H1 (cell line): ENCODE results near the gene KCNJ16. TPM values are rescaled to one million over a fixed set of nuclear protein-coding genes. Genes with fewer than 3 reads are reported as not detected.

Experiments
- CTCF ChIA-PET: fragments of 300-600 bp; sonication (Branson Sonifier 250); formaldehyde crosslinking; loops from one replicate; lab custom pipeline; 2021; ENCODE audit not compliant: partially characterized antibody; lab: Charles Lee
- POLR2A ChIA-PET: fragments of 300-600 bp; sonication (Branson Sonifier 250); formaldehyde crosslinking; loops from one replicate; lab custom pipeline; 2021; ENCODE audit warnings: inconsistent platforms; ENCODE audit not compliant: partially characterized antibody; lab: Charles Lee
- DNase-seq, 2 experiments: peaks; one replicate each; pipeline versions ENCODE4 v3.0.0 to v3.0.0-alpha.2; 2010 to 2022; ENCODE audit warnings: low spot score in 2 of 2, low read depth in 1 of 2, mixed read lengths in 1 of 2
- FAIRE-seq: peaks from 2 replicates; lab custom pipeline; 2011; peaks lifted over from hg19 to GRCh38; lab: Jason Lieb, UNC
- H2AFZ ChIP-seq: 2 replicates; pipeline ENCODE4 v1.8.1; 2012; ENCODE audit warnings: low read length, inconsistent platforms
- H2AK5ac ChIP-seq: 2 replicates; pipeline ENCODE4 v1.6.1; 2013; ENCODE audit warnings: low read depth, low read length
- H2BK120ac ChIP-seq: replicated peaks from 2 replicates; pipeline ENCODE3; 2013; ENCODE audit warnings: low read depth, low read length, inconsistent platforms
- H2BK12ac ChIP-seq: 2 replicates; pipeline ENCODE4 v1.6.1; 2013; ENCODE audit warnings: low read depth, low read length
- H2BK15ac ChIP-seq: 2 replicates; pipeline ENCODE4 v1.6.1; 2013; ENCODE audit warnings: low read length
- H2BK20ac ChIP-seq: 2 replicates; pipeline ENCODE4 v1.6.1; 2013; ENCODE audit warnings: low read length
- H2BK5ac ChIP-seq: 2 replicates; pipeline ENCODE4 v1.6.1; 2013; ENCODE audit warnings: low read depth, low read length
- H3K14ac ChIP-seq: 2 replicates; pipeline ENCODE4 v1.6.1; 2013; ENCODE audit warnings: inconsistent platforms; ENCODE audit not compliant: insufficient read length
- H3K18ac ChIP-seq: 2 replicates; pipeline ENCODE4 v1.6.1; 2013; ENCODE audit warnings: low read length; ENCODE audit errors: extremely low read depth
- H3K23ac ChIP-seq: 2 replicates; pipeline ENCODE4 v1.6.1; 2013; ENCODE audit warnings: inconsistent platforms; ENCODE audit not compliant: insufficient read length
- H3K23me2 ChIP-seq: 2 replicates; pipeline ENCODE4 v1.6.1; 2013; ENCODE audit warnings: low read depth, low read length
- H3K27ac ChIP-seq: 2 replicates; pipeline ENCODE4 v1.6.1; 2011; ENCODE audit warnings: low read depth, low read length, inconsistent platforms
- H3K27me3 ChIP-seq, 4 experiments: replicated peaks in 1 of 4; 1 replicate in 1 of 4; 2 replicates in 3 of 4; pipeline versions ENCODE4 v1.6.1 to v1.8.1; 2011 to 2013; ENCODE audit warnings: low read length in 3 of 4, mild to moderate bottlenecking in 3 of 4, inconsistent platforms in 2 of 4, mixed read lengths in 2 of 4, moderate library complexity in 1 of 4; ENCODE audit not compliant: control insufficient read depth in 3 of 4, insufficient read depth in 3 of 4; ENCODE audit errors: extremely low read depth in 1 of 4
- H3K36me3 ChIP-seq, 4 experiments: 2 replicates each; pipeline versions ENCODE4 v1.6.1 to v1.8.1; 2011 to 2013; ENCODE audit warnings: mild to moderate bottlenecking in 4 of 4, low read length in 3 of 4, moderate library complexity in 2 of 4, control low read depth in 1 of 4, inconsistent platforms in 1 of 4; ENCODE audit not compliant: insufficient read depth in 4 of 4, control insufficient read depth in 2 of 4
- H3K4ac ChIP-seq: replicated peaks from 2 replicates; pipeline ENCODE3; 2013; ENCODE audit warnings: low read length, low read depth, mixed read lengths, inconsistent platforms; ENCODE audit not compliant: insufficient read length
- H3K4me1 ChIP-seq, 4 experiments: replicated peaks in 1 of 4; 1 replicate in 1 of 4; 2 replicates in 3 of 4; pipeline versions ENCODE4 v1.6.1 to v1.8.1; 2011 to 2013; ENCODE audit warnings: low read length in 3 of 4, inconsistent platforms in 2 of 4, mixed read lengths in 1 of 4; ENCODE audit not compliant: insufficient read depth in 4 of 4, control insufficient read depth in 3 of 4
- H3K4me2 ChIP-seq, 2 experiments: 2 replicates each; pipeline versions ENCODE4 v1.6.1 to v1.8.1; 2011 to 2013; ENCODE audit warnings: low read depth in 2 of 2, low read length in 2 of 2, control low read depth in 1 of 2, inconsistent platforms in 1 of 2, mild to moderate bottlenecking in 1 of 2; ENCODE audit not compliant: insufficient read depth in 1 of 2
- H3K4me3 ChIP-seq, 4 experiments: fragments of 200-600, 300-600 bp in 1 of 4; sonication (generic), shearing (Covaris generic), sonication (Bioruptor Twin) in 1 of 4; 2 replicates each; pipeline versions ENCODE4 v1.5.1 to v1.8.1; 2011 to 2016; ENCODE audit warnings: low read length in 4 of 4, low read depth in 3 of 4, control low read depth in 2 of 4, inconsistent platforms in 2 of 4, mild to moderate bottlenecking in 2 of 4, mixed read lengths in 1 of 4, moderate library complexity in 1 of 4; ENCODE audit not compliant: insufficient read depth in 2 of 4; ENCODE audit errors: extremely low read depth in 1 of 4
- H3K56ac ChIP-seq: replicated peaks from 2 replicates; pipeline ENCODE3; 2013; ENCODE audit warnings: low read depth, mild to moderate bottlenecking, mixed read lengths, low read length, inconsistent platforms; ENCODE audit not compliant: insufficient read length
- H3K79me1 ChIP-seq: 2 replicates; pipeline ENCODE4 v1.6.1; 2013; ENCODE audit warnings: low read depth, low read length, control low read depth
- H3K79me2 ChIP-seq, 2 experiments: 2 replicates each; pipeline versions ENCODE4 v1.6.1 to v1.8.1; 2012 to 2013; ENCODE audit warnings: low read length in 2 of 2, mild to moderate bottlenecking in 2 of 2, inconsistent platforms in 1 of 2; ENCODE audit not compliant: insufficient read depth in 2 of 2, control insufficient read depth in 1 of 2
- H3K9ac ChIP-seq, 4 experiments: replicated peaks in 1 of 4; 1 replicate in 1 of 4; 2 replicates in 3 of 4; pipeline versions ENCODE4 v1.6.1 to v1.8.1; 2011 to 2013; ENCODE audit warnings: low read depth in 3 of 4, low read length in 3 of 4, control low read depth in 2 of 4, mild to moderate bottlenecking in 2 of 4, moderate library complexity in 2 of 4, inconsistent platforms in 1 of 4; ENCODE audit errors: extremely low read depth in 1 of 4
- H3K9me3 ChIP-seq, 2 experiments: 2 replicates each; pipeline versions ENCODE4 v1.6.1 to v1.8.1; 2012 to 2013; ENCODE audit warnings: mild to moderate bottlenecking in 2 of 2, moderate library complexity in 2 of 2, control low read depth in 1 of 2, inconsistent platforms in 1 of 2, low read depth in 1 of 2, low read length in 1 of 2, mixed read lengths in 1 of 2; ENCODE audit not compliant: insufficient read depth in 2 of 2
- H4K20me1 ChIP-seq, 2 experiments: replicated peaks in 1 of 2; 2 replicates each; pipeline versions ENCODE3 to v1.8.1; 2011 to 2013; ENCODE audit warnings: inconsistent platforms in 2 of 2, low read length in 2 of 2, mild to moderate bottlenecking in 1 of 2; ENCODE audit not compliant: insufficient read depth in 2 of 2, control insufficient read depth in 1 of 2
- H4K5ac ChIP-seq: 2 replicates; pipeline ENCODE4 v1.6.1; 2013; ENCODE audit warnings: low read length, low read depth, mixed read lengths, inconsistent platforms; ENCODE audit not compliant: insufficient read length
- H4K8ac ChIP-seq: 2 replicates; pipeline ENCODE4 v1.8.0; 2013; ENCODE audit warnings: mild to moderate bottlenecking, moderate library complexity, low read length, inconsistent platforms; ENCODE audit not compliant: insufficient read depth; ENCODE audit errors: extremely low read depth
- H4K91ac ChIP-seq: replicated peaks from 2 replicates; pipeline ENCODE3; 2013; ENCODE audit warnings: low read length, mixed read lengths, inconsistent platforms; ENCODE audit not compliant: insufficient read length
- BCL11A ChIP-seq, 2 experiments: IDR thresholded peaks; one replicate each; pipeline ENCODE4 v1.6.1; 2011; ENCODE audit warnings: low read depth in 2 of 2, low read length in 2 of 2, mild to moderate bottlenecking in 2 of 2
- CBX5 ChIP-seq: fragments of 300-800, 300-1000 bp; sonication (generic); IDR thresholded peaks from 2 replicates; pipeline ENCODE4 v1.7.1; 2016; ENCODE audit warnings: antibody characterized with exemption, low read length, low read depth
- CTBP2 ChIP-seq: IDR thresholded peaks from 2 replicates; pipeline ENCODE4 v1.7.0; 2011; ENCODE audit warnings: borderline replicate concordance, mild to moderate bottlenecking, moderate library complexity, mixed read lengths, low read length; ENCODE audit not compliant: insufficient read depth, insufficient read length
- EGR1 ChIP-seq: IDR thresholded peaks from 2 replicates; pipeline ENCODE4 v1.6.1; 2011; ENCODE audit warnings: low read depth, low read length, borderline replicate concordance
- JUN ChIP-seq: IDR thresholded peaks from 2 replicates; pipeline ENCODE4 v1.6.1; 2011; ENCODE audit warnings: low read depth, mild to moderate bottlenecking, improper control_type of control experiment, low read length
- JUND ChIP-seq: IDR thresholded peaks from 2 replicates; pipeline ENCODE4 v1.6.1; 2011; ENCODE audit warnings: mild to moderate bottlenecking, improper control_type of control experiment, low read length
- KDM5A ChIP-seq: fragments of 200-600 bp; IDR thresholded peaks from 2 replicates; pipeline ENCODE4 v1.7.1; 2012; ENCODE audit warnings: mild to moderate bottlenecking, low read length, inconsistent platforms, mixed read lengths
- NRF1 ChIP-seq: IDR thresholded peaks from 2 replicates; pipeline ENCODE4 v1.6.1; 2011; ENCODE audit warnings: mild to moderate bottlenecking, low read depth, low read length, improper control_type of control experiment
- POLR2A ChIP-seq, 2 experiments: IDR thresholded peaks; 1 replicate in 1 of 2; 2 replicates in 1 of 2; pipeline ENCODE4 v1.6.1; 2011; ENCODE audit warnings: low read depth in 2 of 2, low read length in 2 of 2, mild to moderate bottlenecking in 2 of 2; ENCODE audit errors: control extremely low read depth in 1 of 2
- POLR2AphosphoS5 ChIP-seq: IDR thresholded peaks from 2 replicates; pipeline ENCODE4 v1.6.1; 2011; ENCODE audit warnings: low read depth, low read length
- RBBP5 ChIP-seq: IDR thresholded peaks from 2 replicates; pipeline ENCODE4 v1.7.1; 2012; ENCODE audit warnings: low read depth, mild to moderate bottlenecking, inconsistent platforms, low read length, moderate library complexity, borderline replicate concordance
- RFX5 ChIP-seq: IDR thresholded peaks from 2 replicates; pipeline ENCODE4 v1.6.1; 2011; ENCODE audit warnings: low read depth, low read length, improper control_type of control experiment, borderline replicate concordance
- TAF1 ChIP-seq: IDR thresholded peaks from 2 replicates; pipeline ENCODE4 v1.6.1; 2011; ENCODE audit warnings: mild to moderate bottlenecking, low read depth, low read length
- WGBS, 2 experiments: shearing (Covaris generic) in 1 of 2; methylation state at CpG; one replicate each; pipeline versions ENCODE4 v1.1.6 to v1.1.7; 2013 to 2015; ENCODE audit warnings: low lambda C conversion rate in 2 of 2, mixed read lengths in 2 of 2, inconsistent platforms in 1 of 2, low coverage in 1 of 2, missing lambda C conversion rate in 1 of 2; ENCODE audit not compliant: insufficient replicate concordance in 2 of 2, insufficient coverage in 1 of 2, insufficient read length in 1 of 2; ENCODE audit errors: extremely low coverage in 1 of 2, missing lambda C conversion rate in 1 of 2; 5-methylcytosine and 5-hydroxymethylcytosine counted together
- polyA plus RNA-seq, 7 experiments: library from polyadenylated mRNA; depleted of rRNA in 3 of 7; stranded (reverse) in 5 of 7; unstranded in 2 of 7; fragments of >200 nt in 5 of 7; fragments of 200-250 nt in 2 of 7; gene quantifications; 1 replicate in 5 of 7; 2 replicates in 1 of 7; 4 replicates in 1 of 7; pipeline versions ENCODE4 v1.2.1 to v1.2.3, GENCODE V29; 2011 to 2013; ENCODE audit warnings: missing spikeins in 2 of 7, mixed read lengths in 2 of 7
- total RNA-seq: library from RNA; stranded (reverse); fragmentation: NEBNext Ultra II Directional; extraction: Animal tissue kit (Norgen Biotek cat#: 25700); gene quantifications from 2 replicates; pipeline ENCODE4 v1.2.1, GENCODE V29; 2021
- TF ChIP-seq, protein P1 (sequence below): IDR thresholded peaks from 2 replicates; pipeline ENCODE4 v1.6.1; 2012; ENCODE audit warnings: low read length, inconsistent platforms

KCNJ16 gene
- total and polyA plus RNA-seq, 2 of the 8 experiments (the other 6 are each of a cell fraction or from before 2014, with no cell fraction given) = not detected

DNA sequence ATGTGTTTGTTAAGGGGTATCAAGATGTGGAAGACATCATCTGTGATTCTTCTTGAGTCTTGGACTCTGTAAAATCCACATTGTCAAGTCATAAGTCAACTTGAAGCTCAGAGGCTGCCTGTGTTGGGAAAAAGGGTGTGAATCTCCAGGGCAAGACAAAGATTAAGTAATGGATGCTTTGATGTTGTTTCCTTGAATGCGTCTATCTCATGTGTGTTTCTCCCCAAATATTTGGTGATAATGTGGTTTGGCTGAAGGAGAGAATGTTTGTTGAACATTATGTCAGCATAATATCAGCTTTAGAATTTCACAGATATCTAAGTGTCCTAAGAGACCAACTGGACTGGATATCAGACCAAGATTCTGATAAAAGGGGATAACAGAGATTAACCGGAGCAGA lies 24.1 kb upstream of the KCNJ16 start:
- Histone ChIP-seq H3K23ac (no peak overlapping the region), H2AFZ (no peak overlapping the region), H2BK12ac (no peak overlapping the region), H3K27me3 (no peaks in the 10 kb centered on the region), H3K4me3 (no peak overlapping the region), H3K9me3 (no peaks in the 10 kb centered on the region), H3K79me2 (no peaks in the 10 kb centered on the region), H3K4ac (no peak overlapping the region), H3K14ac (no peak overlapping the region), H4K91ac (no peak overlapping the region), H2BK15ac (no peak overlapping the region), H3K23me2 (no peaks in the 10 kb centered on the region), H2BK20ac (no peak overlapping the region), H3K4me1 (no peaks in the 10 kb centered on the region; a peak in 1 of 7 replicates), H2BK120ac (no peak overlapping the region), H3K27ac (no peak overlapping the region), H2BK5ac (no peak overlapping the region), H4K5ac (no peak overlapping the region), H3K4me2 (no peak overlapping the region), H2AK5ac (no peak overlapping the region), H3K36me3 (no peaks in the 10 kb centered on the region), H3K56ac (no peak overlapping the region), H3K79me1 (no peaks in the 10 kb centered on the region), H4K8ac (no peak overlapping the region), H3K18ac (no peak overlapping the region), H4K20me1 (no peaks in the 10 kb centered on the region), H3K9ac (no peak overlapping the region; a peak in 1 of 7 replicates)
- DNase-seq (no peak), FAIRE-seq (no peak)
- WGBS, 2 experiments = 91% methylated on average over 2 of the region's 2 CpGs; no CpG with 5 or more reads in 1 of the 2 experiments
- ChIA-PET CTCF (interaction anchor here (1.2 kb wide), 1 partner anchor 117 kb away, joined by 3 read pairs; no protein-coding TSS in a partner anchor), POLR2A (no interaction called here)
- TF ChIP-seq RBBP5 = no peak
- TF ChIP-seq, protein P1, sequence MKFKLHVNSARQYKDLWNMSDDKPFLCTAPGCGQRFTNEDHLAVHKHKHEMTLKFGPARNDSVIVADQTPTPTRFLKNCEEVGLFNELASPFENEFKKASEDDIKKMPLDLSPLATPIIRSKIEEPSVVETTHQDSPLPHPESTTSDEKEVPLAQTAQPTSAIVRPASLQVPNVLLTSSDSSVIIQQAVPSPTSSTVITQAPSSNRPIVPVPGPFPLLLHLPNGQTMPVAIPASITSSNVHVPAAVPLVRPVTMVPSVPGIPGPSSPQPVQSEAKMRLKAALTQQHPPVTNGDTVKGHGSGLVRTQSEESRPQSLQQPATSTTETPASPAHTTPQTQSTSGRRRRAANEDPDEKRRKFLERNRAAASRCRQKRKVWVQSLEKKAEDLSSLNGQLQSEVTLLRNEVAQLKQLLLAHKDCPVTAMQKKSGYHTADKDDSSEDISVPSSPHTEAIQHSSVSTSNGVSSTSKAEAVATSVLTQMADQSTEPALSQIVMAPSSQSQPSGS = no peak
- TF ChIP-seq NRF1 = no peak
- no peak for TF ChIP-seq EGR1
- no peak for TF ChIP-seq POLR2A (IDR thresholded peaks at IDR 0.05; ENCODE audit: control extremely low read depth in 1 of 2, low read depth in 2 of 2, low read length in 2 of 2)
- no peak for TF ChIP-seq CTBP2
- no peak for TF ChIP-seq JUND
- no peak for TF ChIP-seq POLR2AphosphoS5
- TF ChIP-seq CBX5 = no peak
- no peak for TF ChIP-seq TAF1
- TF ChIP-seq RFX5 = no peak
- no peak for TF ChIP-seq KDM5A
- no peak for TF ChIP-seq JUN
- no peak for TF ChIP-seq BCL11A (IDR thresholded peaks at IDR 0.05; ENCODE audit: low read depth in 2 of 2, low read length in 2 of 2)
